ENCODE results near the gene VGLL4. TPM values are rescaled to one million over a fixed set of nuclear protein-coding genes. Genes with fewer than 3 reads are reported as not detected.

The VGLL4 gene
- total RNA-seq, 1 experiment from 2014 or later, result 42.1 TPM

- Histone ChIP-seq H3K27ac (ENCODE audit: insufficient read length, low read depth, low read length) (no peak overlapping the region), H4K20me1 (ENCODE audit: control insufficient read depth, insufficient read depth, insufficient read length) (no peaks in the 10 kb centered on the region), H3K23ac (ENCODE audit: insufficient read length, low read depth, low read length) (no peak overlapping the region), H3K18ac (ENCODE audit: insufficient read length, low read depth, low read length) (no peak overlapping the region), H3K4me1 (ENCODE audit: insufficient read depth, low read length) (no peaks in the 10 kb centered on the region), H3K23me2 (ENCODE audit: insufficient read length, low read depth, low read length, poor library complexity, severe bottlenecking) (no peaks in the 10 kb centered on the region), H2BK120ac (ENCODE audit: low read depth, low read length, poor library complexity, severe bottlenecking) (no peak overlapping the region), H3K79me2 (ENCODE audit: insufficient read depth, low read length) (no peaks in the 10 kb centered on the region), H2BK5ac (ENCODE audit: insufficient read length, low read length) (no peak overlapping the region), H3T11ph (ENCODE audit: low read length) (no peak overlapping the region), H3K56ac (ENCODE audit: insufficient read length, low read depth, low read length) (no peak overlapping the region), H4K8ac (replicated peaks; ENCODE audit: insufficient read length, low read depth, low read length) (no peak overlapping the region), H4K91ac (ENCODE audit: insufficient read length, low read depth, low read length) (no peak overlapping the region), H3K27me3 (ENCODE audit: insufficient read depth, low read length) (no peaks in the 10 kb centered on the region), H3K14ac (ENCODE audit: insufficient read depth, low read length) (no peak overlapping the region), H2BK15ac (ENCODE audit: low read depth, low read length) (no peak overlapping the region), H4K5ac (ENCODE audit: insufficient read length, low read depth, low read length) (no peak overlapping the region), H2AK5ac (ENCODE audit: insufficient read length, low read length) (no peak overlapping the region), H3K4me2 (ENCODE audit: insufficient read depth, insufficient read length, low read length) (no peak overlapping the region), H3K79me1 (ENCODE audit: insufficient read depth, low read depth, low read length, poor library complexity, severe bottlenecking) (no peaks in the 10 kb centered on the region), H2AFZ (ENCODE audit: low read length) (no peak overlapping the region), H3K9me3 (ENCODE audit: control insufficient read depth, low read depth, low read length) (no peaks in the 10 kb centered on the region), H3K4ac (ENCODE audit: low read depth, low read length) (no peak overlapping the region), H2BK12ac (ENCODE audit: insufficient read length, low read depth, low read length) (no peak overlapping the region), H3K9ac (ENCODE audit: extremely low read depth, insufficient read length, low read length) (no peak overlapping the region), H2BK20ac (ENCODE audit: low read depth, low read length, poor library complexity, severe bottlenecking) (no peak overlapping the region)
- Mint-ChIP-seq H3K36me3 (ENCODE audit: insufficient read depth in 1 of 3, low read depth in 3 of 3) (no peaks in the 10 kb centered on the region), H3K27me3 (ENCODE audit: low read depth) (no peaks in the 10 kb centered on the region; the same call in 1 of the 2 replicates), H3K27ac (no peak overlapping the region), H3K4me3 (no peak overlapping the region), H3K9me3 (no peaks in the 10 kb centered on the region), H3K4me1 (peaks cover 15 to 26% of the 10 kb centered on the region in 2 experiments)
- WGBS (ENCODE audit: extremely low coverage, insufficient read length, low lambda C conversion rate), result no CpG with 5 or more reads among the region's 1 CpG
- no peak for TF ChIP-seq CTCF (conservative IDR thresholded peaks at IDR 0.05)
- no peak for DNase-seq
Measured at GRCh38 chr3:11648735-11649134, 5.0 kb upstream of the VGLL4 start.

Data from H9 (cell line).